CD4-positive, alpha-beta T cell treated with Interleukin-2 at 100 ng/mL for 4 hours (primary cell): ENCODE measurements around the gene TCFL5.

ENCODE experiments used
- DNase-seq: peaks from one replicate; pipeline ENCODE4 v3.0.0-alpha.2; 2020; ENCODE audit warnings: low spot score

Gene TCFL5

DNA sequence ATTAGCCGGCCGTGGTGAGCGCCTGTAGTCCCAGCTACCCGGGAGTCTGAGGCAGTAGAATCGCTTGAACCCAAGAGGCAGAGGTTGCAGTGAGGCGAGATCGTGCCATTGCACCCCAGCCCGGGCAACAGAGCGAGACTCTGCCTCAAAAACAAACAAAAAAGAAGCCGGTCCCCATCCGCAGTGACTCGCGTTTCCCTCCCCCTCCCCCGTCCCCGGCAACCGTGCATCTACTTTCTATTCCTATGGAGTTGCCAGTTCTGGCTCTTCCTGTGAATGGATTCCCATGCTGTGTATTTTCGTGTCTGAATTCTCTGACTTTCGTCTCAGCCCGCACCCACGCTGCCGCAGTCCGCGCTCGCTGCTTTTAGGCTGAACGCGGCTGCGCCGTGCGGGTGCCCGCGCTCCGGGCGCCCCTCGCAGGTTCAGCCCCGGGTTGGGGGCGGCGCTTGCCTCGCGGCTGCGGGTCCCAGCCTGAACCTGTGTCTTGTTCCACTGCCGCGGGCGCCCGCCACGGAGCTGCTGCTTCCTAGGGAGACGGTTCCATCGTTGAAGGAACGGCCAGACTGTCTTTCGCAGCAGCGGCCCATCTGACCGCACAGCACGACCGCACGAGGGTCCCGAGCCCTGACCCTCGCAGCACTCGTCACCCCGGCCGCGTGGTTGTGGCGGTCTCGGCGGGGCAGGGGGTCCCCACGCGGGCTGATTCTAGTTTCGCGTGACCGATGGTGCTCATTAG lies 66.4 kb downstream of the TCFL5 start:
- peak; percentile 48 for DNase-seq

DNA sequence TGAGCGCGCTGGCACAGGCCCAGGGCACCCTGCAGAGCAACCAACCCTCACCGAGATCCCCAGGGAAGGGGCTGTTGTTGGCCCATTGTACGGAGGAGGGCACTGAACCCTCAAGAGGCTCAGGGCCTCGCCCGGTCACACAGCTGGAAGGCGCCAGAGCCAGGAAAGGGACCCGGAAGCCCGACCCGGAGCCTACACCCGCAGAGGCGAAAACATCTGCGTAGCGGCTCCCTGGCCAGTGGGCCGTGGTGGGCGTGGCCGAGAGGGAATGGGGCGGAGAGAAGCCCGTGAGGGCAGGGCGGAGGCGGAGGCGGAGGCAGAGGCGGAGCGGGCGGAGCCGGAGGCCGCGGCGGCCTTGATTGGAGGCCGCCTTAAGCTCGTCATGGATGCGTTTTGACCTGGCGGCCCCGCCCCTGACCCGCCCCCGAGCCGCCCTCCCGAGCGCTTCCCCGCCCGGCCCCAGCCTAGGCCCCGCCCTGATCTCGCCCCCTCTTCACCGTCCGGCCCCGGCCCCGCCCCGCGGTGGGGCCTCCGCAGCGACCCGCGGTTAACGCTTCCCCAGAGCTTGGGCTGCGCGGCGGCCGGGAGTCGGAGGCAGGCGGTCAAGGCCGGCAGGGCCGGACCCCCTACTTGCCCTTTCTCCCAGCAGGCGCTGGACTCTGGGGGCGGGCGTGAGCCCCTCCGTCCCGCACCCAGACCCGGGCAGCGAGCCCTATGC lies 67.5 kb downstream of the TCFL5 start:
- DNase-seq = peak; percentile 94

DNA sequence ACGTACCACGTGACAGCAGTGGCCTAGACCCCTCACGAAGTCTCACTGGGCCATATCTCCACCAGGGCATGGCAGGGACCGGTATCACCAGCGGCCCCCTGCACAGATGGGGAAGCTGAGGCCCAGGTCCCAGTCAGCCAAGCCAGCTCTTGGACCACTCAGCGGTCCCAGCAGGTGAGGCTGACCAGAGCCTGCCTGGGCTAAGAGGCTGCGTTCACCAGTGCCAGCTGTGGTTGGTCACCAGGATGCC lies 67.9 kb downstream of the TCFL5 start:
- no peak for DNase-seq

- no peak for DNase-seq
These were observed 68.5 kb downstream of the TCFL5 start for GRCh38 chr20:62792940-62793756.

GRCh38 chr20:62792182-62792939 lies 69.3 kb downstream of the TCFL5 start:
- no peak for DNase-seq

- DNase-seq = peak; percentile 80
These were observed 70.1 kb downstream of the TCFL5 start for GRCh38 chr20:62791301-62792181.
